Right lobe of liver (tissue), 4 donors: ENCODE data around the gene CD2AP.
"Not testable (repeated sequence)": the region's sequence is repeated elsewhere in the genome, so short reads cannot be mapped to it uniquely, and the experiment has no call there.

Source experiments
- CTCF ChIP-seq, 4 donors: fragments of 200-600 bp in 3 of 4; fragments of 450-650 bp in 1 of 4; IDR thresholded peaks; one replicate each; pipeline versions ENCODE4 v1.5.1 to v1.8.0; 2016 to 2022; ENCODE audit warnings: antibody characterized with exemption in 4 of 4, mild to moderate bottlenecking in 2 of 4
- POLR2A ChIP-seq: fragments of 450-650 bp; IDR thresholded peaks from one replicate; pipeline ENCODE4 v1.6.1; 2017; ENCODE audit warnings: antibody characterized with exemption, mild to moderate bottlenecking
- donor health status: DM: no; HTN: no; CAD: no.
- donor health status: DM: no; HTN: no; CAD: no.
- donor health status: DM: no; HTN: yes; CAD: no.

GRCh38 chr6:47553243-47553642 lies 75.7 kb downstream of the CD2AP start:
- not testable (repeated sequence) for TF ChIP-seq CTCF (IDR thresholded peaks at IDR 0.05); POLR2A
